Lung (tissue), 12 donors: Measurements from ENCODE around the gene CYP4V2. TPM values are rescaled to one million over a fixed set of nuclear protein-coding genes. Genes with fewer than 3 reads are reported as not detected.
"Not testable (repeated sequence)": the region's sequence is repeated elsewhere in the genome, so short reads cannot be mapped to it uniquely, and the experiment has no call there.

Source experiments
- ATAC-seq: fragments of 200-7000 bp; cut with Tn5 transposase; one replicate; pipeline ENCODE4 v1.9.1; 2020; ENCODE audit warnings: moderate number of reproducible peaks; ENCODE audit not compliant: insufficient read depth, low FRiP score
- DNase-seq, 3 donors: peaks; one replicate each; pipeline ENCODE4 v3.0.0-alpha.2; 2013 to 2017
- H3K27ac ChIP-seq, 2 donors: one replicate each; pipeline ENCODE4 v1.5.1; 2013; ENCODE audit warnings: mild to moderate bottlenecking in 2 of 2, moderate library complexity in 2 of 2, control low read depth in 1 of 2, inconsistent platforms in 1 of 2, low read depth in 1 of 2, low read length in 1 of 2
- H3K27me3 ChIP-seq, 3 donors: one replicate each; pipeline ENCODE4 v1.5.1; 2013; ENCODE audit warnings: low read length in 2 of 3; ENCODE audit not compliant: control insufficient read depth in 3 of 3, insufficient read depth in 3 of 3
- H3K36me3 ChIP-seq, 4 donors: one replicate each; pipeline ENCODE4 v1.5.1; 2013; ENCODE audit warnings: low read length in 4 of 4, mild to moderate bottlenecking in 1 of 4, moderate library complexity in 1 of 4; ENCODE audit not compliant: control insufficient read depth in 4 of 4, insufficient read depth in 4 of 4
- H3K4me1 ChIP-seq, 5 donors: one replicate each; pipeline ENCODE4 v1.5.1; 2013; ENCODE audit warnings: low read length in 5 of 5, mild to moderate bottlenecking in 2 of 5, moderate library complexity in 1 of 5; ENCODE audit not compliant: control insufficient read depth in 5 of 5, insufficient read depth in 5 of 5
- H3K4me3 ChIP-seq: one replicate; pipeline ENCODE4 v1.5.1; 2013; ENCODE audit warnings: mild to moderate bottlenecking, control low read depth, moderate library complexity
- H3K9ac ChIP-seq, 2 donors: one replicate each; pipeline ENCODE4 v1.5.1; 2013; ENCODE audit warnings: low read length in 2 of 2, control low read depth in 1 of 2; ENCODE audit not compliant: insufficient read depth in 1 of 2
- H3K9me3 ChIP-seq, 4 donors: one replicate each; pipeline ENCODE4 v1.5.1; 2013; ENCODE audit warnings: low read length in 3 of 4, mild to moderate bottlenecking in 1 of 4, moderate library complexity in 1 of 4; ENCODE audit not compliant: control insufficient read depth in 4 of 4, insufficient read depth in 3 of 4
- CTCF ChIP-seq: IDR thresholded peaks from 2 replicates; pipeline ENCODE4 v1.5.1; 2012; ENCODE audit warnings: mild to moderate bottlenecking; ENCODE audit errors: control extremely low read depth, extremely low read depth
- WGBS, 2 donors: extraction: QIAGEN DNeasy Blood & Tissue Kit; methylation state at CpG; one replicate each; pipeline ENCODE4 v1.1.7; 2013; 5-methylcytosine and 5-hydroxymethylcytosine counted together
- polyA plus RNA-seq, 2 donors: library from polyadenylated mRNA; stranded (reverse); fragments of 200-250 nt; gene quantifications; one replicate each; pipeline ENCODE4 v1.2.1, GENCODE V29; 2013
- total RNA-seq, 2 donors: library from RNA; depleted of rRNA in 1 of 2; stranded (reverse); fragments of >200 nt in 1 of 2; gene quantifications; one replicate each; pipeline ENCODE4 v1.2.1, GENCODE V29; 2014 to 2021
- donor health status: control.
- donor health status: control.
- donor health status: Bipolar disorder and iron deficiency.
- donor health status: healthy.
- donor health status: DM: yes; HTN: yes; CAD: no.

CYP4V2 gene
- total and polyA plus RNA-seq, 4 donors, result 13.4 to 36.2 (median 22.9) TPM

GRCh38 chr4:186240452-186240847, 49.1 kb downstream of the CYP4V2 start:
- TF ChIP-seq CTCF, result no peak

GRCh38 chr4:186240848-186241491, 49.6 kb downstream of the CYP4V2 start:
- no peak for DNase-seq
- no peaks in the 10 kb centered on the region for H3K4me1 ChIP-seq
- peaks cover 0 to 2% (median 0%) of the 10 kb centered on the region in 4 donors for H3K9me3 ChIP-seq
- H3K9ac ChIP-seq, result no peak overlapping the region
- no peak overlapping the region for H3K27ac ChIP-seq
- H3K4me3 ChIP-seq, result no peak overlapping the region
- ATAC-seq, result no peak
- peaks cover 0 to 7% (median under 1%) of the 10 kb centered on the region in 4 donors for H3K36me3 ChIP-seq
- TF ChIP-seq CTCF, result no peak
- WGBS, 2 donors, result 87 to 90% methylated on average over 7 of the region's 7 CpGs
- H3K27me3 ChIP-seq, result no peaks in the 10 kb centered on the region

More at GRCh38 chr4:186240452-186240847, 49.1 kb downstream of the CYP4V2 start:
- no peaks in the 10 kb centered on the region for H3K4me1 ChIP-seq
- H3K9me3 ChIP-seq, result peaks cover 0 to 2% (median 0%) of the 10 kb centered on the region in 4 donors
- WGBS, 2 donors, result 91 to 93% methylated on average over 7 of the region's 7 CpGs
- ATAC-seq (no peak), DNase-seq (no peak)
- peaks cover 0 to 7% (median under 1%) of the 10 kb centered on the region in 4 donors for H3K36me3 ChIP-seq
- H3K27ac ChIP-seq, result no peak overlapping the region
- H3K4me3 ChIP-seq, result no peak overlapping the region
- no peak overlapping the region for H3K9ac ChIP-seq
- no peaks in the 10 kb centered on the region for H3K27me3 ChIP-seq

- Histone ChIP-seq H3K27ac (no peak overlapping the region), H3K36me3 (peaks cover 0 to 7% (median under 1%) of the 10 kb centered on the region in 4 donors), H3K9ac (no peak overlapping the region), H3K27me3 (no peaks in the 10 kb centered on the region), H3K4me1 (no peaks in the 10 kb centered on the region), H3K9me3 (peaks cover 0 to 2% (median 0%) of the 10 kb centered on the region in 4 donors), H3K4me3 (no peak overlapping the region)
- 89 to 92% methylated on average over 4 of the region's 4 CpGs for WGBS, 2 donors
- no peak for DNase-seq
- no peak for TF ChIP-seq CTCF
- no peak for ATAC-seq
Observed at GRCh38 chr4:186241616-186242015, 50.2 kb downstream of the CYP4V2 start.

- H3K27me3 ChIP-seq, H3K27ac ChIP-seq, H3K4me3 ChIP-seq, ATAC-seq, DNase-seq, H3K9me3 ChIP-seq, H3K9ac ChIP-seq, H3K36me3 ChIP-seq, H3K4me1 ChIP-seq: not testable (repeated sequence)
- WGBS, 2 donors, result 86 to 90% methylated on average over 10 of the region's 10 CpGs
Observed at GRCh38 chr4:186242031-186242430, 50.7 kb downstream of the CYP4V2 start.
